Gastroesophageal sphincter (tissue), 4 donors: ENCODE data around the gene FAM9A. TPM values are rescaled to one million over a fixed set of nuclear protein-coding genes. Genes with fewer than 3 reads are reported as not detected.

Experiments
- ATAC-seq: fragments of 150-250 bp; one replicate; pipeline ENCODE4 v1.9.1; 2016; ENCODE audit warnings: mild to moderate bottlenecking, moderate library complexity
- H3K27ac ChIP-seq, 4 donors: fragments of 200-600 bp; sonication (generic) in 3 of 4; 1 replicate in 3 of 4; 2 replicates in 1 of 4; pipeline ENCODE4 v1.5.1; 2016 to 2019
- H3K27me3 ChIP-seq: fragments of 200-600 bp; sonication (generic); one replicate; pipeline ENCODE4 v1.5.1; 2019
- H3K36me3 ChIP-seq, 2 donors: fragments of 200-600 bp; sonication (generic); one replicate each; pipeline ENCODE4 v1.5.1; 2019; ENCODE audit warnings: control low read depth in 1 of 2
- H3K4me1 ChIP-seq, 3 donors: fragments of 200-600 bp; sonication (generic); 1 replicate in 2 of 3; 2 replicates in 1 of 3; pipeline ENCODE4 v1.5.1; 2016 to 2019; ENCODE audit warnings: control low read depth in 2 of 3
- H3K4me3 ChIP-seq, 2 donors: fragments of 200-600 bp; sonication (generic); one replicate each; pipeline ENCODE4 v1.5.1; 2019; ENCODE audit warnings: mild to moderate bottlenecking in 1 of 2, moderate library complexity in 1 of 2
- H3K9me3 ChIP-seq, 3 donors: fragments of 200-600 bp; sonication (generic); one replicate each; pipeline ENCODE4 v1.5.1; 2017 to 2019; ENCODE audit warnings: control low read depth in 2 of 3
- CTCF ChIP-seq, 4 experiments: fragments of 200-600 bp in 2 of 4; fragments of 450-650 bp in 2 of 4; sonication (generic) in 1 of 4; IDR thresholded peaks; one replicate each; pipeline ENCODE4 v1.5.1; 2017 to 2019; ENCODE audit warnings: antibody characterized with exemption in 4 of 4, mild to moderate bottlenecking in 2 of 4, moderate library complexity in 2 of 4
- EP300 ChIP-seq: sonication (generic); formaldehyde crosslinking; IDR thresholded peaks from one replicate; pipeline ENCODE4 v1.6.1; 2017; ENCODE audit warnings: antibody characterized with exemption, mild to moderate bottlenecking
- POLR2A ChIP-seq, 2 donors: fragments of 450-650 bp; IDR thresholded peaks; one replicate each; pipeline ENCODE4 v1.6.1; 2017; ENCODE audit warnings: antibody characterized with exemption in 2 of 2, mild to moderate bottlenecking in 2 of 2, moderate library complexity in 1 of 2
- POLR2AphosphoS5 ChIP-seq: sonication (generic); formaldehyde crosslinking; IDR thresholded peaks from one replicate; pipeline ENCODE4 v1.6.1; 2017; ENCODE audit warnings: antibody characterized with exemption
- WGBS, 2 donors: methylation state at CpG; one replicate each; pipeline ENCODE4 v1.1.5; 2018; ENCODE audit warnings: low coverage in 1 of 2; 5-methylcytosine and 5-hydroxymethylcytosine counted together
- total RNA-seq, 4 donors: library from RNA; depleted of rRNA; stranded (reverse); fragments of >200 nt; gene quantifications; one replicate each; pipeline ENCODE4 v1.1.0, GENCODE V29; 2016

The FAM9A gene
- total RNA-seq, 4 donors from 2014 or later = not detected

GRCh38 chrX:8844157-8844556, 43.0 kb upstream of the FAM9A start:
- WGBS, 2 donors = 57 to 100% methylated on average over 1 of the region's 1 CpG
- Histone ChIP-seq H3K36me3 (no peaks in the 10 kb centered on the region), H3K4me3 (no peak overlapping the region), H3K4me1 (no peaks in the 10 kb centered on the region), H3K9me3 (no peaks in the 10 kb centered on the region), H3K27ac (no peak overlapping the region), H3K27me3 (no peaks in the 10 kb centered on the region)
- no peak for ATAC-seq
- TF ChIP-seq POLR2A (IDR thresholded peaks at IDR 0.05) = no peak
- TF ChIP-seq EP300 = no peak
- no peak for TF ChIP-seq CTCF (IDR thresholded peaks at IDR 0.05)
- no peak for TF ChIP-seq POLR2AphosphoS5

- H3K27me3 ChIP-seq = no peaks in the 10 kb centered on the region
- H3K4me3 ChIP-seq = no peak overlapping the region
- TF ChIP-seq POLR2A (IDR thresholded peaks at IDR 0.05) (no peak), POLR2AphosphoS5 (no peak), EP300 (no peak), CTCF (IDR thresholded peaks at IDR 0.05) (no peak)
- WGBS, 2 donors = 88 to 92% methylated on average over 2 to 4 of the region's 6 CpGs
- no peak overlapping the region for H3K27ac ChIP-seq
- ATAC-seq = no peak
- no peaks in the 10 kb centered on the region for H3K4me1 ChIP-seq
- H3K36me3 ChIP-seq = no peaks in the 10 kb centered on the region
- H3K9me3 ChIP-seq = no peaks in the 10 kb centered on the region
Observed at GRCh38 chrX:8841911-8842310, 40.7 kb upstream of the FAM9A start.

GRCh38 chrX:8834392-8834791, 33.2 kb upstream of the FAM9A start:
- no peaks in the 10 kb centered on the region for H3K27me3 ChIP-seq
- H3K4me1 ChIP-seq = no peaks in the 10 kb centered on the region
- H3K27ac ChIP-seq = no peak overlapping the region
- no peaks in the 10 kb centered on the region for H3K36me3 ChIP-seq
- no peak overlapping the region for H3K4me3 ChIP-seq
- 57 to 100% methylated on average over 1 of the region's 1 CpG for WGBS, 2 donors
- TF ChIP-seq POLR2AphosphoS5 (no peak), POLR2A (IDR thresholded peaks at IDR 0.05) (no peak), CTCF (IDR thresholded peaks at IDR 0.05) (no peak), EP300 (no peak)
- H3K9me3 ChIP-seq = no peaks in the 10 kb centered on the region
- ATAC-seq = no peak

GRCh38 chrX:8832582-8833378, 31.6 kb upstream of the FAM9A start:
- no peak for ATAC-seq
- no peaks in the 10 kb centered on the region for H3K9me3 ChIP-seq
- H3K4me1 ChIP-seq = no peaks in the 10 kb centered on the region
- H3K27ac ChIP-seq = no peak overlapping the region
- no peaks in the 10 kb centered on the region for H3K36me3 ChIP-seq
- no peak for TF ChIP-seq POLR2A (IDR thresholded peaks at IDR 0.05)
- no peak for TF ChIP-seq EP300
- TF ChIP-seq POLR2AphosphoS5 = no peak
- TF ChIP-seq CTCF (IDR thresholded peaks at IDR 0.05) = no peak
- 84% methylated on average over 3 of the region's 4 CpGs; no CpG with 5 or more reads in 1 of the 2 donors for WGBS, 2 donors
- H3K27me3 ChIP-seq = no peaks in the 10 kb centered on the region
- no peak overlapping the region for H3K4me3 ChIP-seq

GRCh38 chrX:8823698-8824097, 22.5 kb upstream of the FAM9A start:
- ATAC-seq = no peak
- Histone ChIP-seq H3K27me3 (no peaks in the 10 kb centered on the region), H3K4me1 (no peaks in the 10 kb centered on the region), H3K27ac (no peak overlapping the region), H3K36me3 (no peaks in the 10 kb centered on the region), H3K4me3 (no peak overlapping the region), H3K9me3 (no peaks in the 10 kb centered on the region)
- TF ChIP-seq CTCF (IDR thresholded peaks at IDR 0.05) (no peak), POLR2A (IDR thresholded peaks at IDR 0.05) (no peak)
- 100% methylated on average over 1 of the region's 1 CpG; no CpG with 5 or more reads in 1 of the 2 donors for WGBS, 2 donors
